Suppressor macrophage (primary cell): ENCODE results near the gene GRB10.
A peak's percentile ranks its signal among the peaks of the same experiment; 100 is the strongest.

Source experiments
- DNase-seq, 4 experiments: peaks; one replicate each; pipeline ENCODE4 v3.0.0-alpha.2; 2020 to 2022

GRB10 gene

DNA sequence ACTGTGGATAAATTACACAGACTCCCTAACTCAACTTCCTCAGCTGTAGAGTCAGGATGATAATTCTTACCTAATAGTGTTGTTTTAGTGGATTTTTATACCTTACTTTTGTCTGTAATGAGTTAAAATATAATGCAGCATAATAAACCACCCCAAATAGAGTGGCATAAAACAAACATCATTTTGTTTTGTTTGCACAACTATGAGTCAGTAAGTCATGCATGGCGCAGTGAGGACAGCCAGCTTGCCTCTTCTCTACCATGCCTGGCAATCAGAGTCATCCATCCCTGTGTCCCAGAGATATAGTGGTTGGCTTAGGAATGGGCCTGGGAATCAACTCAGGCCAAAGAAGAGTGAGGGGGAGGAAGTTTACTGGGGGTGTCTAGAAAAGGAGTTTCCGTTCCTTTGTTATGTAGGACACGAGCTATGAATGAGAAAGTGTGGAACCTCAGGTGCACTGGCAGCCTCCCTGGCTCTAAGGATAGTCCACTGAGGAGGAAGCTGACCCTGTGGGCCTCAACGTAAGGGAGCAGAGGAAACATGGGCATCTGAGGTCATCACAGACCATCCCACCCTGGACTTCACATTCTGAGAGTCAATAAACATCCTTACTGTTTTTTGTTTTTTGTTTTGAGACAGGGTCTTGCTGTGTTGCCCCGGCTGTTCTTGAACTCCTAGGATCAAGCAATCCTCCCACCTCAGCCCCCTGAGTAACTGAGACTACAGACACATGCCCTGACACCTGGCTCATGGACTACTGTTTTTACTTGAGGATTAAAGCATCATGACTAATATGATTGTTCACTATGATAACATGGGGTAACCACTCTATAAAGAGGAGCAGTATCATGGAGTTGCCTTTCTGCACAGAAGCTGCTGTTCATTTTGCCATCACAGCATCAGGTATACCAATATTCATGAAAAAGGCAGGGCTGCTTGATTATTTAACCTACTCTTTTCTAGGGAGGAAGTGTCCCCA is 21.0 kb upstream of the GRB10 start:
- no peak for DNase-seq

DNA sequence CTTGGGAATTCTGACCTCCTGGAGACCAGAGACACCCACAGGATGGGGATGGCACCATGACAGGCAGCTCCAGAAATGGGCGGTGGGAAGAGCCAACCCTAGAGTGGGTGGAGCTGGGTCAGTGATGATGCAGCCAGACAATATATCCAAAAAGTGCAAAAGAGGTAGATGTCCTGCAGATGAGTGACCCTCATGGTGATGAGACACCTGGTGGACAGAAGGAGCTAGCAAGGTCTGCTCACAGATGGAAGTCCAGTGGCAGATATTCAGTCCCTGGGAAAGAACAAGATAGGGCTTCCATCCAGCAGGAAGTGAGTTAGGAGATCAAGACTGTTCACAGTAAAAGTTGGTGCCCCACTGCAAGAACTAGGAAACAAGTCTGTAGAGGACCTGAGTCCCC is 19.2 kb upstream of the GRB10 start:
- no peak for DNase-seq

DNA sequence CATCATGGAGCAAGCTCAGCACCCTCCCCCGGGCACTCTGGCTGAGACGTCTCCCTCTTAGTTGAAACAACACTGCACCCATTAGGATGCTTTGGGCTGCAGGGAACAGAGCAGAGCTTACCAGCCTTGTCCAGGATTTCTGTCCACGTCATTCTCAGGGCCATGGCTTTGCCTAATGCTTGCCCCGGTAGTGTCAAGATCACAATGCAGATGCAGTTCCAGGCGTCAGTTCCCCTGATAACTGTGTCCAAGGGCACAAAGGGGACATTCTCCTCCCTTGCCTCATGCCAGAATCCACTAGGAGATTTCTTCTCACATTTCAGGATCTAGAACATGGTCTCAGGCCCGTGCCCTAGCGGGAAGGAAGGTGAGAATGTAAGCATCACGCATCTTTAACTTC is 17.2 kb upstream of the GRB10 start:
- no peak for DNase-seq

DNA sequence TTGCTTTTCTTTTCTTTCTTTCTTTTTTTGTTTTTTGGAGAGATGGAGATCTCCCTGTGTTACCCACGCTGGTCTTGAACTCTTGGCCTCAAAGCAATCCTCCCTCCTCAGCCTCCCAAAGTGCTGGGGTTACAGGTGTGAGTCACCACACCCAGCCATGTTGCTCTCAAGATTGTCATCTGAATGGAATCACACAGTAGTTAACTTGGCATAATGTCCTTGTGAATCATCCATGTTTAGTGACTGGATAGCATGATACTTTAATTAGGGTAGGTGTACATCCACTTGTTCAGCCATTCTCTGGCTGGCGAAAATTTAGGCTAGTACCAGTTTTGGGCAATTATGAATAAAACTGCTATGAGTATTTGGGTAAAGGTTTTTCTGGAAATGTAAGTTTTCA is 15.4 kb upstream of the GRB10 start:
- no peak for DNase-seq

DNA sequence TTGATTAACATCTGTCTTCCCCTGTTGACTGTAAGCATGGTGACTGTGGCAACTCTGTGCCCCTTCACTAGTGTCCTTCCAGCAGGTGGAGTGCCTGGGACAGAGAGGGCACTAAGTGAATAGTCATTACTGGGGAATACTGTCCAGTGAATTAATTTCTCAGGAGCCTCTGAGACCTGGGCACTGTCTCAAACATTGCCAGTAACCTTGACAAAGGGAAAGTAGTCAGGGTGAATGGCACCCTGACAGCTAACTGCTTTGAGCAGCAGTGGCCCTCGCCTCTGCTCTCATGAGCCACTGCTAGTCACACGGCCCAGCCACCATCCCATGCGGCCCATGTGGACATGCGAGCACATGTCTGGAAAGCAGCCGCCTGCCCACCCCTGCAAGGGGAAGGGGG is 13.1 kb upstream of the GRB10 start:
- DNase-seq: no peak

DNA sequence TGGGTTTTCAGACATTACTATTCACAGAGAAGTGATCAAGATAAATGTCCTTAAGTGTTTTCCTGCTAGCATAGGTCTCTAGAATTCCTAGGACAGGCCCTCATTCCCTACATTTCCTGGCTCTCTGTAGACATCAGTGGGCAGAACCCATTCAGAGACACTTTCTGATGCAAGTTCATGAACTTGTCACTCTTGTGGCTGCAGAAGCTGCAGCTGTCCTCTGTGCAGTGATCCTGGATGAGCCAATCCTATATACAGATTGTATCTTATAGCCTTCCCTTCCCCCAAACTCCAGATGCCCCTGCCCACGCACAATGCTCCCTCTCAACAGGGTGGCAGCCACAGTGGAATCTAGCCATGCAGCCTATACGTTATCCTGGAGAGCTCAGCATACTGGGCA is 12.6 kb upstream of the GRB10 start:
- no peak for DNase-seq

DNA sequence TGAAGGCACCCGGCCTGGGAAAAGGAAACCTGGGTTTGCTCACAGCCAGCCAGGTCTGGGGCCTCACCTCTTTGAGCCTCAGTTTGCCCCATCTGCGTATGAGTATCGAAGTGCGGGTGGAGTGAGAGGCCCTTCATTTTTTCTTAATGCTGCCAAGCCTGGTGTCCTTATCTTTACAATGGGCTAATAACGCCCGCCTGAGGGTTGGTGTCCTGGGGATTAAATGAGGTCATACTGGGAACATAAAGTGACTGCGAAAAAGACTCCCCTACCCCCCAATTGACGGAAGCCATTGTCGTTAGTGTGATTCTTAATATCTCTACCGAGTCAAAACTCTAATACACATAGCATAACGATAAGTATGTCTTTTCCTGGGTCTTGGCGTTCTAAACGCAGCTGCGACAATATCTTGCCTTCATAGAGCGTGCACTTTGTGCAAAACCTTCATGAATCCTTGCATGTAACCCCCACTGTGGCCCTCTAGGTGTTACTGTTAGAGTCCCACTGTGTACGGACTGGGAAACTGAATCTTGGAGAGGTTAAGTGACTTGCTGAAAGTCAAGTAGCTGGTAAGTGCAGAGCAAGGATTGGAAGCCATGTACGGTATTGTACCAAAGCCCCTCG is 11.4 kb upstream of the GRB10 start:
- no peak for DNase-seq

DNA sequence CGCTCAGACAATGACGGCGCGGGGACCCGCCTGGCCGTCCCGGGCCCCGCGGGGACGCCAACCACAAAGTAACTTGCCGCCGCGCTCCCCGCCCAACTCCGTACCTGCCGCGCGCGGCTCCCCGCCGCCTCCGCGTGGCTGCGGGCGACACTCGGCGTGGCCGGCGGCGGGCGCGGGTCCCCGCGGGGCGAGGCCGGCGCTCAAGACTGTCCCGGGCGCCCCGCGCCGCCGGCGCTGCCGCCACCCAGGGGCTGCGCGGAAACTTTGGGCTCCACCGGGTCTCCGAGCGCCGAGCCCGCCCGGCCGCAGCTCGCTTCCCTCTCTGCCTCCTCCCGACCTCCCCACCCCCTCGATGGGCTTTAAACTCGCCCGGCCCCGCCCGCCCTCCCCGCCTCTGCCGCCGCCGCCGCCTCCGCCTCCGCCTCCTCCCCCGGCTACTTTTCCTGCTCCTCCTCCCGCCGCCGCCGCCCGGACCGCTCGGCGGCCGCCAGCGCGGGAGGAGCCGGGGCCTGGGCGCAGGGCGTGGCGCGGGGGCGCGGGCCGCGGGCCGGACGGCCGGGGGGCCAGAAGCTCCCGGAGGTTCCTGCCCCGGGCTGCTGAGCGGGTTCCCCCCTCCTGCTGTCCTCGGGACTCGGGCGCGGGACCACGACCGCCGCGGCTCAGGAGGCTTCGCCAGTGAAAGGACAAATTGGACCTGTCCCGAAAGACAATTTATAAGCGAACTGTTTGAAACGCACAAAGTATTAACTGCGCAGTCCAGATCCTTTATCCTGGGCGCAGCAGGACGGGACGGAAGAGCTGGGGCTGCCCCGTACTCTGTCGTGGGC is 10.6 kb upstream of the GRB10 start:
- DNase-seq: peak in 3 of 4 experiments; percentile 29 to 70 (median 69)

DNA sequence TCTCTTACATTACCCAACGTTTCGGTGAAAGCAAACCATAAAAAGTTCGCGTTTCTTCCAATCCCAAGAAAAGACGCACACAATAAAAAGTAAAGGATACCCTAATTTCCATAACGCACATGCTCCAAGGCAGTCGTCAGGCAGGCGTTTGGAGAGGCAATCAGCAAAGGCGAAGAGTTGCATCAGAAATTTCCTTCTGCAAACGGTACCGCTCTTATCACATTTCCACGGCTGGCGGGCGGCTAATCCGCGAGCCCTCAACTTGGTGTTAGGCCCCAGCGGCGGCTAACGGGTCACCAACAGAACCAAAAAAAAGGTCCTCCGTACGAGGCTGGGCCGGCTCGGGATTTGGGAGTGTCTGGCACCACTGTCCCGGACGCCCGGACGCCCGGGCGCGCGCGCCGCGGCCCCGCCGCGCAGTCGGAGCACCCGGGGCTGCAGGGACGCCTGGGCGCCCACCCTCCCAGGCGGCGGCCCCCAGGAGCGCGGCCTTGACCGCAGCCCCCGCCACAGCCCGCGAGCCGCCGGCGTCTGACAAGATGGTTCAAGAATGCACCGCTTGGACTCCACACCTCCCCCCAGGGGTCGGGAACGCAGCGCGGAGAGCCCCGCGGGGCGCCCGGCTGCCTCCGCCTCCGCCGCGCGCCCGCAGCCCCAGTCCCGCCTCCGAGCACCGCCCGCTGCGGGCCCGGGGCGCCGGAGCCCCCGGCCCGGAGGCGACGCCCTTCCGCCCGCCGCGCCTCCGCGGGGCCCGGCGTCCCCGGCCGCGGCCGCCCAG is 9.8 kb upstream of the GRB10 start:
- peak; percentile 35 to 57 (median 52) for DNase-seq

DNA sequence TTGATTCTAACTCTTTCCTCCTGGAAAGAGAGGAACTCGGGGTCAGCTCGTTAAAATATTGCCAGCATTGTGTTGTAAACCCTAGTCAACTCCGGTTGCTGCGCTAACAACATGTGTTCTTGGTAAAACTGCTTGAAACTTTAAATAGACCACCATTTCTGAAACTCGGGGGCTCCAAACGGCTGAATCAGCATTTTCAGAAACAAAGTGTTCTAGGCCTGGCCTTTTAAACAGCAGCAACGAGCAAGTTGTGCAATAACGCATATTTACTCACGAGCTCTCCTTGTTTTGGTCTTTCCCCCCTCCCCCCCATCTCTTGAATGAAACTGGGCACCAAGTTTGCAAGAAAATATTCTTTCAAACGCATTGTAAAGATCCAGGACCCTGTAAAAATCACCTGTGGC is 9.2 kb upstream of the GRB10 start:
- peak in 3 of 4 experiments; percentile 25 to 42 (median 37) for DNase-seq

DNA sequence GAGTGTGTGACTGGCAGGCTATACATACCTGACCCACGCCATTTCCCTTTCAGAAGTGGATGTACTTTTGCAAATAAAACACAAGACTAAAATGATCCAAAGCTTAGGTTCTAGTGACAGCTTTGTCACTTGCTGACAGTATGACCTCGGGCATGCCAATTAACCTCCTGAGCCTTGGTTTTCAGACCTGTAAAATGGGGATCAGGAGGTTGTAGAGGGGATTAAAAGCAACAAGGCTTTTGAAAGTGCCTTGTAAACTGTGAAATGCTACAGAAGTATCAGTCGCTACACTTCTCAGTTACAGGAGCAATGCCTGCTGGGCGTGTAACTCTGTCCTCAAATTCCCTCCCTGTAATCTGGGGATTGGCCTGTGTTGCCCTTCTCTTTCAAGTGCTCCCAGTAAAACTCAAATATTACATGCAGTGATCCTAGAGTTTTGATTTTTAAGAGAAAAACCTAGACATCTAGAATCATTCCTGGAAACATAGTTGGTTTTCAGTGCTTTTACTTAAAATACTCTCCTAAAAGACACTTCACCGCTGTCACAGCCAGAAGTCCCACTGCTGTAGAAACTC is 8.8 kb upstream of the GRB10 start:
- DNase-seq: no peak

DNA sequence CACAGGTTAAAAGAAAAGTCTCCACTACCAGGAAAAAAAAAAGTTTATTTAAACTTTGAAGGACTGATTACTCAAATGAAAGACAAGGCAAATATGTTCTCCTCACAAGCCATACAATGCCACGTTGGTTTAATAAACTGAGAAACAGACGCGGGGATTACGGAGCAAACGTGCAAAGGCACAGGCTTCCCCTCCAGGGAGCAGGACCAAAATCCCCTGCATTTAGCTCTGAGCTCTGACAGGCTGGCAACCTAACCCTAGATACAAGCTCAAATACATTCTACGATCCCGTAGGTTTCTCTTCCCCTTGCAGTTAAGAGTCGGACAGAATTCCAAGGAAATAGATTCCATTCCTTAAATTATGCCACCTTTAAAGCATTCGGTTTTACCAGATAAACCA is 7.7 kb upstream of the GRB10 start:
- no peak for DNase-seq

DNA sequence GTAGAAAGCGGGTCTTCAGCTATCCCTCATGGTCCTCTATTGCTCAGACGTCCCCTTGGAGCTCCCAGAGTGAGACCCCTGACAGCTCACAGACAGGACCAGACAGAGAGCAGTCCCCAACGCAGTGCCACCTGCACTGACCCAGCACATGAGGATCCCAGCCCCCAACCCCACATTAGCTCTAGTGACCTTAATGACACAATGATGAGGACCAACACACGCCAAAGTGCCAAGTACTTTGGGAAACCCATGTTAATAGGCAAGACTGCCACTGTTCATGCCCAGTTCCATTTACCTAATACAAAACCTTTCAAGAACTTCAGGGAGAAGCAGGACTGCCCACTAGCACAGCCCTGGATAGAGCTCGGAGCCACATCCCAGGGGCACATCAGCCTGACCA is 5.7 kb upstream of the GRB10 start:
- no peak for DNase-seq

DNA sequence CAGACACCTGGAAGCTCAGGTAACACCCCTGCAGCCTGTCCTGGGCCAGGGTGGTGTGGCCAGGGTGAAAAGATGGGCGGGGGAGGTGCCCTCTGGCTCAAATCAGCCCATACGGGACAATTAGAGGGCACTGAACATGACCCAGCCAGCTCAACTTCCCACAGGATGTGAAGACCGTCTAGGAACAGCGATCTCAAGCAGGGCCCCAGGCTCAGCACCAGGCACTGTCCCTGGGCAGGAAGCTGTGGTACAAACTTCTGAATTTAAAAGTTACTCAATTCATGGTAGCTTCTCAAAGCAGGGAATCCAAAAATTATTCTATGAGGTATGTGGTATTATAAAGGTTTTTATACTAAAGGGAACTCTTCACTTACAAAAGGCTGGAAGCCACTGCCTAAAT is 5.1 kb upstream of the GRB10 start:
- DNase-seq: no peak

DNA sequence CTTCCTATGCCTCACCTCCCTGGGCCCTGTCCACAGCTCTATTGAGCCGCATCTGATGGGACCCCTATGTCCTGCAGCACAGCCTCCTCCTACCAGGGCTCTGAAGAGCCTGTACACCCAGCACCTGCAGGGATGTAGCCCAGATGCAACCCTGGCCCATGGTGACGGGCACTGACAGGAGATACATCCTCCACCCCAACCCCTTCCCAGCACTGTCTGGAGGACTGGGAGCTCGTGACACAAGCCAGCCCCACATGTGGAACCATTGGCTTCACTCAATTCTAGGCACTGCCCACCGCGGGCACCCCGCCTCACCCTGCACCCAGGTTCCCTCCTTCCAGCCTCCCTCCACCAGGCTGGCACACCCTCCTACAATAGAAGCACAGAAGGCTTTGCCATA is 2.6 kb upstream of the GRB10 start:
- DNase-seq: no peak

DNA sequence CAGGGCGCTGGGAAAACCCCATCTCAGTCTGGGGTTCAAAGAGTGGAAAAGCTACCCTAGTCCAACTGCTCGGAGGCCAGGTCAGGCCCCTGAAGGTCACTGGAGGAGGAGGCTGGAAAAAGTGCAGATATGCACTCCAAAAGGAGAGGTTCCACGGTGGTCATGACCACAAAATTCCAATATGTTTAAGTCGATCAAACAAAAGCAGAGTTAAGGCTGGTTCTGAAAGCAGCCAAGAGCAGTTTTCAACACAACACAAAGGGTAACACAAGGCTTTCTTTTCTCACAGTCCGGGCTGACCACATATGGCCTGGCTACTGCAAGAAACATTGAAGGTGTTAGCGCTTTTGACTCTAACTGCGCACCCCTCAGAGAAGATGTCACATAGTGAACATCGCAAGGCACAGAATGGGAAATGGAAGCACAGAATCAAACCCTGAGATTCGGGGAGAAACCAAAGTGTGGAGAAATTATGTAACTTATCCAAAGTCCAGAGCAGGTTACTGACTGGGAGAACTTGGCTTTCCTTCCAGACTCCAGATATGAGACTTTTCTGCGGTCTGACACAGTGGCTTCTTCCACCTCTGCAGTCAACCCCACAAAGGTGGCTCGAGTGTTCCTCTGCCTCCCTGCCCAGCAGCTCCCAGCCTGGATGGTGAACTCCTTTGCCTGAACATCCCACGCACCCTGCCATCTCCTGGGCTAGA is 1.3 kb upstream of the GRB10 start:
- DNase-seq: no peak

DNA sequence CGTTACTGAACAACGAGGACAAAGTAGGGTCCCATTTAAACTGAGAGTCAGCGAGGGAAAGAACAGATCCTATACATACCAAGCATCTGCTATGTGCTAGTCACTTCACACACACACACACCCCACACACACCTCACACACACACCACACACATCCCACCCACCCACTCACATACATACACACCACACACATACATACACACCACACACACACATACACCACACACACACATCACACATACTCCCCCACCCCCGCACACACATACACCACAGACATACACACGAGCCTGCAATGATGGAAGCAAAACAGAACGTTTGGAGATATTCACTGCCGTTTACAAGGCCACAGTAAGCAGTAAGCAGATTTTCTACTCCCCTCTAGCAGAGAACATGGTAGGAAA is 607 bp upstream of the GRB10 start:
- no peak for DNase-seq

DNA sequence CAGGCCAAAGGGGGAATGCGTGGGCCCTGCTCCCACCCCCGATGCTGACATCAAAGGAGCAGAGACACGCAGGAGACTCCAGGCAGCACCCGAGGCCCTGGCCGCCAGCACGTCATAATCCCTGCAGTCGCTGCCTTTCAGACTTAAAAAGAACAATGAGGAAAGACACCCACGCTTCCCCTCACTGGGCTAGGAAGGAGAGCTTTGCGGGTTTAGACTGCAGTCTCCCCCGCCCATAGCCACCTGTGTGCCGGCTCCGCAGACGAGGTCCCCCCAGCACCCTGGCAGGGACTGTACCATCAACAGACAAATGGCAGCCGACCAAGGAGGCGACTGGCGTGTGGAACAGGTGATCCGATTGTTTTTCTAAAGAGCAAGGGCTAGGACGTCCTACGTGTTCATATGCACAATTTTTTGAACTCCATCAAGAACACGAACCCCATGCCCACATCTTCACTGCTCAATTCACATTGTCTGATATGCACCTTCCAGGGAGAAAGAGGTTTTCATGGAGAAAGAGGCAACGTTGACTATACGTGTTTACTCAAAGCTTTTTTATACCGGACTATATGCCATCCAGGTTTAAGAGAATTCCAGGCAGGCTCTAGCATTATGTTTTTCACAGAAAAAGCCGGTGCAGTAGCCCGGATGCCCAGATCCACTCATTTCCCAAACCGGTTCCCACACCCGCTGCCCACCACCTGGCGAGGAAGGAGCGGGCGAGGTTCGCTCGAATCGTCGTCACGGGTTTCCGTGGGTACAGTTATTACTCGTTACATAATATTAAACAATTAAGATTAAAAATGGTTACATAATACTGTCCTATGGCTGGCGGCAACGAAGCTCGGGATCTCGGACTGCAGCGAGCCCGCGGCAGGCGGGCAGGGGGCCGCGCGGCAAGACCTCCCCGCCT is 1.1 kb downstream of the GRB10 start:
- peak in 1 of 4 experiments; percentile 8 for DNase-seq

DNA sequence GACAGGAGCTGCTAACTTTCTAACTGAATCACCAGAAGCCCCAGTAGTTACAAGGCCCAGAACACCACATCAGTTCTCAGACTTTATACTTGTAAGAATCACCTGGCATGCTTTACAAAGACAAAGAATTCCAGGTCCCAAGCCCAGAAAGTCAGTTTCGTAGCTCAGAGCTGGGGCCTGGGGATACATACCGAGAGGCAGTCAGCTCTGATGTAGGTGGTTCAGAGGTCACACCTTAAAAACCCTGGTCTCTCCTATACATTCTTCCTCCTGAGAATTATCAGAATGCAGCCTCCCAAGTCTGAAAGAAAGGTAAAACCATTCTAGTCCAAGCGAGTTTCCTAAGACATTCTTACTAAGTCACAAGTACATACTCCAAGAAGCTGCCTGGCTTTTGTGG is 2.3 kb downstream of the GRB10 start:
- no peak for DNase-seq

DNA sequence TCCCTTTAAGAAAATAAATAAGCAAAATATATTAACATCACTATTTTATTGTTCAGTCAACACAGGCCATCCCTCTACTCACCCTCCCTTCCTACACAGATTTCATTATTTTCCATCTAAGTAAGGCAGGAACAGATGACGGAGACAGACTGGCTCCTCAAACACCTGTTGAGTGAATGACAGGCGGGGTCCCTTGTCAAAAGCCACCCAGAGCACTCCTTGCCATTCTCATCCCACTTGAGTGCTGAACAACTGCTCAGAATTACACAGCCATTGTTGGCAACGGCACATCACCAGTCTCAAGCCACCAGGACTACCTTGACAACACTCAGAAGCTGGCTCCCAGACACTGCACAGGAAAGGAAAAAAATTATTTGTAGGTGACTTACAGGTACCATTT is 3.3 kb downstream of the GRB10 start:
- DNase-seq: no peak
